Activated T-helper 1 cell treated with anti-CD3 and anti-CD28 coated beads, Interleukin-12 subunit alpha, Interleukin-12 subunit beta, Interleukin-2, Interleukin-4 antibody, amounts not matched to agents 30 ng/mL and 10 ng/mL and 1 ng/mL, durations not matched to agents 14 hours and 24 hours and 36 hours (primary cell): ENCODE data around the gene FAT2. TPM values are rescaled to one million over a fixed set of nuclear protein-coding genes. Genes with fewer than 3 reads are reported as not detected.

Experiments used
- DNase-seq: peaks from one replicate; pipeline ENCODE4 v3.0.0; 2021; ENCODE audit warnings: low spot score
- H3K27ac Mint-ChIP-seq: one replicate; pipeline ENCODE4 v1.8.0; 2021; ENCODE audit warnings: mild to moderate bottlenecking, mixed read lengths
- H3K27me3 Mint-ChIP-seq: one replicate; pipeline ENCODE4 v1.8.0; 2022; ENCODE audit warnings: mild to moderate bottlenecking, moderate library complexity, mixed read lengths; ENCODE audit not compliant: insufficient read depth
- H3K36me3 Mint-ChIP-seq: one replicate; pipeline ENCODE4 v1.8.0; 2021; ENCODE audit warnings: low read depth, mixed read lengths
- H3K4me1 Mint-ChIP-seq: one replicate; pipeline ENCODE4 v1.8.0; 2021; ENCODE audit warnings: low read depth, mixed read lengths
- H3K4me3 Mint-ChIP-seq: one replicate; pipeline ENCODE4 v1.8.0; 2021; ENCODE audit warnings: mild to moderate bottlenecking, moderate library complexity, mixed read lengths
- H3K9me3 Mint-ChIP-seq: one replicate; pipeline ENCODE4 v1.8.0; 2021; ENCODE audit warnings: mixed read lengths
- intact Hi-C: fragments of 100-400 bp; cut with micrococcal nuclease; formaldehyde crosslinking; loops from one replicate; pipeline ENCODE4 v1.15.1; 2024
- total RNA-seq: library from RNA; stranded (reverse); gene quantifications from 2 replicates; pipeline ENCODE4 v1.2.3, GENCODE V29; 2022

The FAT2 gene
- total RNA-seq, 1 donor from 2014 or later: not detected

DNA sequence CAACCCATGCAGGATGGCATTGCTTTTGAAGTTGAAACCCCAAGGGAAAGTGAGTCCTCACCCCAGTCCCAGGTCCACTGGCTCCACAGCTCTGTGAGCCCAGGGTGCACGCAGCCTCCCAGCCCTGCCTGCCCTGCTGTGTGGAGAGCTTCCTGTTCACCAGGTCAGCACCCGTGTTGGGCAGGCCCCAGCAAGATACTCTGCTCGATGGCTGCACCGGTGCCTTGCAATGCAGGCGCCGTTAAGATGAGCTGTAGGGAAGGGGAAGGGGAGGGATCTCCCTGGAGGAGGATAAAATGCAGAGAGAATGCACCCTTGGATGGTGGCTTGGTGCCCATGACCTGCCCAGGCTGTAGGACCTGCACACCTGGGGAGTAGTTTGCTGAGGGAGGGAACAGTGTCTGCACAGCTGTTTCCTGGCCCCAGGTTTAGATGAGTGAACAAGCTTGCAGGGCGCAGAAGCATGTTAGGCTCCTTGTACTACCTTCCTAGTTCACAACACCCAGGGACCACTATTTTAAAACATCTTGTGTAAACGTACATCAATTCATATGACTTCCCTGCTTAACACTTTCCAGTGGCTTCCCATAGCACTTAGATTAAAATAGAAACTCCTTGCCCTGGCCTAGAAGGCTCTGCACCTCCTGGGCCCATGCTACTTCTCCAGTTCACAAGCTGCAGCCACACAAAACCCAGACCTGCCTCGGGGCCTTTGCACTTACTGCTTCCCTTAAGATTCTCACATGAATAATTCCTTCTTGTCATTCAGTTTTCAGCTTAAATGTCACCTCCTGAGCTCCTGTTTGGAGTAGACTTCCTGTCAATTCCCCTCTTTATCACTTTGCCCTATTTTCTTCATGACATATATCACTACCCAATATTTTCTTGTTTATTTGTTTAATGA is 19.6 kb downstream of the FAT2 start:
- Mint-ChIP-seq H3K36me3 (no peaks in the 10 kb centered on the region), H3K27ac (no peak overlapping the region), H3K4me1 (no peaks in the 10 kb centered on the region), H3K4me3 (no peak overlapping the region), H3K9me3 (no peaks in the 10 kb centered on the region), H3K27me3 (peaks cover 2% of the 10 kb centered on the region)
- intact Hi-C loops: no loop called here
- no peak for DNase-seq

DNA sequence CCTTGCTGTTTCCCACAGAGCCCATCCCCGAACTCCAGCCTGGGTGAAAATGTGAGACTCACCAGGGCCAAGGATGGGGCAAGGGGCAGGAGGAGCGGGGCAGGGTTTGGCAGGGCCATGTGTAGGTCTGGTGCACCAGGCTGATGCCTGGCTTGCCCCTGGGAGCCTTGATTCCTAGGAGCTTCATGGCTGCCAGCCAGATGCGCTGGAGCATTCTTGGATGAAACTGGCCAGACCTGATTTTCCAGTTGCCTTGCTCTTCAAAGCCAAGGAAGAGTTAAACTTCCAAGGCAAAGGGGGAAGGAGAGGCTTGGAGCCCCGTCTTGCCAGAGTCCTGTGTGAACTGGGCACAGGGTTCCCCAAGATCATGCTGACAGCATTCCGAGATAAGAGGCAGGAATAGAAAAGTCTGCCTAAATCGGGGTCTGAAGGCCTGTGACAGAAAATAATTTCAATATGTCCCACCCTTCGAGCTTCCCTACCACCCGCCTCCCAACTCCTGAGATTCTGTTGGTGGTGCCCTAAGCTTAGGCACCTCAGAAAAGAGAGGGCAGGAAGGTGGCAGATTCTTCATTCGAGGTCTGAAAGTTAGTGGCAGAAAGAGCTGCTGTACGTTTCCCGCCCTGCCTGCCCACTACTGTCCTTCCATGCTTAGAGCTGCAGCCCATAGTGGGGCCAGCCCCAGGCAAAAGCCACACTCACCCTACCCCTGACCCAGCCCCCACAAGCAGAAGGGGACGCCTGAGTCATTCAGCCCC is 20.4 kb downstream of the FAT2 start:
- no peak for DNase-seq
- H3K36me3 Mint-ChIP-seq: no peaks in the 10 kb centered on the region
- no peak overlapping the region for H3K27ac Mint-ChIP-seq
- no peaks in the 10 kb centered on the region for H3K9me3 Mint-ChIP-seq
- intact Hi-C loops: no loop called here
- H3K4me3 Mint-ChIP-seq: no peak overlapping the region
- peaks cover 2% of the 10 kb centered on the region for H3K27me3 Mint-ChIP-seq
- H3K4me1 Mint-ChIP-seq: no peaks in the 10 kb centered on the region

DNA sequence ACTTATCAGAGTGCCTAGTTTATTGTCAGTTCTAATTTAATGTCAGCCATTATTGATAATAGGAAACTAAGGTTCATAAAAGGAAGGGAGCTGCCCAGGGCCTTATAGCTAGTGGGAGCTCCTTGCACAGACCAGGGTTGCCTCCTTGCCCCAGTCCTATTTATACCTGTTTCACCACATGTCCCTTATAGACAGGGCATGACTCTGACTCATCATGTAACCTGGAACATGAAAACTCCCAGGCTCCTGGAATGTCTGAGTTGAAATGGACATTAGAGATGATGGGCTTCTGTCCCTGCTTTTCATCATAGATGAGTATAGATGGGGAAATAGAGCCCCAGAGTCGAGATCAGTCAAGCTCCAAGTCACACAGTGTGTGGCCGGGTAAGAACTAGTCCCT is 21.1 kb downstream of the FAT2 start:
- peaks cover 2% of the 10 kb centered on the region for H3K27me3 Mint-ChIP-seq
- no peaks in the 10 kb centered on the region for H3K9me3 Mint-ChIP-seq
- intact Hi-C loops: no loop called here
- H3K4me3 Mint-ChIP-seq: no peak overlapping the region
- H3K4me1 Mint-ChIP-seq: no peaks in the 10 kb centered on the region
- H3K36me3 Mint-ChIP-seq: no peaks in the 10 kb centered on the region
- H3K27ac Mint-ChIP-seq: no peak overlapping the region
- DNase-seq: no peak

DNA sequence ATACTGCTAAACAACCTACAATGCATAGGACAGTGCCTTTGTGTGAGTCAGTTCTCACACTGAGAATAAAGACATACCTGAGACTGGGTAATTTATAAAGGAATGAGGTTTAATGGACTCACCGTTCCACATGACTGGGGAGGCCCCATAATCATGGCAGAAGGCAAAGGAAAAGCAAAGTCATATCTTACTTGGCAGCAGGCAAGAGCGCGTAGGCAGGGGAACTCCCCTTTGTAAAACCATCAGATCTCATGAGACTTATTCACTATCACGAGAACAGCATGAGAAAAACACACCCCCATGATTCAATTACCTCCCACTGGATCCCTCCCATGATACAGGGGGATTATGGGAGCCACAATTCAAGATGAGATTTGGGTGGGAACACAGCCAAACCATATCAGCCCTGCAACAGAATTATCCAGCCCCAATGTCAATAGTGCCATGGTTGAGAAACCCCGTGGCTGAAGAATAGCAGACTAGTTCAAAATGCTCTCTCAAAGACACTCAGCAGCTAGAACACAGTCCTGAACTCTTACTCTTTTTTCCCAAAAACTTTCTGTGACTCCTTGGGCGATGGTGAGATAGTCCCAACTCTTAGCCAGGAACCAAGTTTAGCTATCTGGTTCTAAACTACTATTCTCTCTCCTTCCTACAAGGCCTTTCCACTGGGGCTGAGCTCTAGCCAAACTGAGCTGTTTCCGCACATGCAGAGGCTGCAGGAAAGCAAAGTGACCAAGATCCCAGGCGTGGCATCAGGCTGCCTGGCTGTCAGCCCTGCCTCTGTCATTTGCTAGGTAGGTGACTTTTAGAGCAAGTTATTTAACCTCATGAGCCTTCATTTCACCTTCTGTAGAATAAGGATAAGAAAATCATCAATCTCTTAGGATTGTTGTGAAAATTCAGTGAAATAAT is 21.7 kb downstream of the FAT2 start:
- no peak overlapping the region for H3K27ac Mint-ChIP-seq
- no peaks in the 10 kb centered on the region for H3K9me3 Mint-ChIP-seq
- H3K27me3 Mint-ChIP-seq: peaks cover 2% of the 10 kb centered on the region
- intact Hi-C loops: no loop called here
- H3K36me3 Mint-ChIP-seq: no peaks in the 10 kb centered on the region
- no peak for DNase-seq
- H3K4me3 Mint-ChIP-seq: no peak overlapping the region
- no peaks in the 10 kb centered on the region for H3K4me1 Mint-ChIP-seq

DNA sequence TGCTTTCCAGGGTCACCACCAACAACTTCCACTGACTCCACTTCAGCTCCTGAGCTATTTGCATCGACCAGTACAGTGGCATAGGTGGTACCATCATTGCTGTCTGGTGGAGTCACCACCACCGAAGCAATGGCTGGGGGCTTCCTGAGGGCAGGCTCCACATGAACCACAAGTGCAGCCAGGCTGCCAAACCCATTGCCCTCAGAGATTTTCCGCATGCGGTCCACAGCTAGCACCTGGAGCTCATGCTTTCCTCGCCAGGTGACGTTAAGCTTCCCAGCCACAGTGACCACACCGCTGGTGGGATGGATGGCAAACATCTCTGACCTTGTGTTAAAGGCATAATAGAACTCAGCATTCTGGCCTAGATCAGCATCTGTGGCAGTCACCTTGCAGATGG is 23.1 kb downstream of the FAT2 start:
- no peak overlapping the region for H3K27ac Mint-ChIP-seq
- H3K4me1 Mint-ChIP-seq: no peaks in the 10 kb centered on the region
- intact Hi-C loops: no loop called here
- H3K4me3 Mint-ChIP-seq: no peak overlapping the region
- no peaks in the 10 kb centered on the region for H3K9me3 Mint-ChIP-seq
- no peaks in the 10 kb centered on the region for H3K36me3 Mint-ChIP-seq
- DNase-seq: no peak
- H3K27me3 Mint-ChIP-seq: peaks cover 2% of the 10 kb centered on the region

DNA sequence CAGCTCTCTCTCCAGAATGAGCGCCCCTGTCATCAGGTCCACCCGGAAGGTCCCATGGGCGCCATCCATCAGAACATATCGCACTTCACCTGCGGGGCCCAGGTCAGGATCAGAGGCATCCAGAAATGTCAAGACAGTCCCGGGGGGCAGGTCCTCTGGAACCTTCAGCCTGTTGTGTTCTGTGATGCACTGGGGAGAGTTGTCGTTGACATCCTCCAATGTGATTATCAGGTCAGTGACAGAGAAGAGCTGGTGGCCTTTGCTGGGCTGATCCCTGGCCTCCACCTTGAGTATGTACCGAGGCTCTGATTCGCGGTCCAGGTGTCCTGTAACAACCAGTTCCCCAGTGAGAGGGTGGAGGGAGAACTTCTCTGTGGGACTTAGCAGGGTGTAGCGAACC is 25.2 kb downstream of the FAT2 start:
- Mint-ChIP-seq H3K4me3 (no peak overlapping the region), H3K9me3 (no peaks in the 10 kb centered on the region), H3K27ac (no peak overlapping the region), H3K36me3 (no peaks in the 10 kb centered on the region), H3K27me3 (no peaks in the 10 kb centered on the region), H3K4me1 (no peaks in the 10 kb centered on the region)
- intact Hi-C loops: no loop called here
- no peak for DNase-seq

DNA sequence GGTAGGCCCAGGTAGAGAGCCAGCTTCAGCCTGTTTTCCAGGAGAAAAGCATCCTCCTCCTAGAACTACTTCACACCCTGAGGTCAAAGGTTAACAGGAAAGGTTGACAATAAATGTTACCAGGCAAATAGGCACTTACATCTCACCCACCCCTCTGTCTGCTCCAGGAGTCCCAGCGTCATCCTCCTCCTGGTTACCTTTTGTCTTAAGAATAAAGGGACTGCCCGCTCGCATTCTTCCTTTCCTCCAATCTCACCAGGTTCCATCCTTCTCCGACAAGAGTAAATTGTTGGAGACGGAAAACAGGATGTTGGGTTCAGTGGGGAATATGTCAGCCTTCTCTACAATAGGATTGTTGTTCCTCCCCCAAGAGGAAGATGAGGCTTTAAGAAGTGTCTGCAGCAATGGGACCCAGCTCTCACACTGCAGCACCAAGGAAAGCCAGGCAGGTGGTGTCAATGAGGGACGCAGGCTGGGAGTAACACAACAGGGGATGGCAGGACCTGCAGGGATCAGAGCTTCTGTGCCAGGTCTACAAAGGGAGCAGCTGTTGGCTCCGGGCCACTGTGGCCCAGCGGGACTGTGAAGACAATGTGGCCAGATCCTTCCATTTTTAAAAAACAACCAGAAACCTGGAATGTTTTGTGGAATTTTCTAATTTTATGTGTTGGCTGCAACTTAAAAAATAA is 29.0 kb downstream of the FAT2 start:
- no peak overlapping the region for H3K4me3 Mint-ChIP-seq
- intact Hi-C loops: no loop called here

DNA sequence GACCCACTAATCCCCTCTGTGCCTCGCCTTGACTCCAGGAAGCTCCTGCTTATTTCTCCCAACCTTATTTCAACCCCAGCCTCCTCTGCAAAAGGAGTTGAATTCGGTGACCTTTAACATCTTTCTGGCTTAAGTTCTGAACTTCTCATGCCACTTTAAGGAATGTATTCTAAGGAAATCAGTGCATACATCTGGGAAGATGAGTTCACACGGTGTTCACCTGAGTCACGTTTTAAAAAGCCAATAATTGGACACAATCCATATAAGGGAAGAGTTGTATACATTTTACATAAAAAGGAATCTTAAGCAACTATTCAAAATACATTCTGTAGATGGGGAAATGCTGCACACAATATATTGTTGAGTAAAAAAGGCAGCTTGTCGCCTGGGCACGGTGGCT is 33.2 kb downstream of the FAT2 start:
- H3K9me3 Mint-ChIP-seq: no peaks in the 10 kb centered on the region
- intact Hi-C loops: no loop called here
- DNase-seq: no peak
- no peak overlapping the region for H3K4me3 Mint-ChIP-seq
- H3K4me1 Mint-ChIP-seq: peaks cover 4% of the 10 kb centered on the region
- no peaks in the 10 kb centered on the region for H3K36me3 Mint-ChIP-seq
- H3K27me3 Mint-ChIP-seq: peaks cover 4% of the 10 kb centered on the region
- H3K27ac Mint-ChIP-seq: no peak overlapping the region

More for the DNA sequence above, 29.0 kb downstream of the FAT2 start:
- peaks cover 1% of the 10 kb centered on the region for H3K27me3 Mint-ChIP-seq
- H3K4me1 Mint-ChIP-seq: no peaks in the 10 kb centered on the region
- no peak overlapping the region for H3K27ac Mint-ChIP-seq
- no peak for DNase-seq
- H3K9me3 Mint-ChIP-seq: no peaks in the 10 kb centered on the region
- H3K36me3 Mint-ChIP-seq: no peaks in the 10 kb centered on the region

DNA sequence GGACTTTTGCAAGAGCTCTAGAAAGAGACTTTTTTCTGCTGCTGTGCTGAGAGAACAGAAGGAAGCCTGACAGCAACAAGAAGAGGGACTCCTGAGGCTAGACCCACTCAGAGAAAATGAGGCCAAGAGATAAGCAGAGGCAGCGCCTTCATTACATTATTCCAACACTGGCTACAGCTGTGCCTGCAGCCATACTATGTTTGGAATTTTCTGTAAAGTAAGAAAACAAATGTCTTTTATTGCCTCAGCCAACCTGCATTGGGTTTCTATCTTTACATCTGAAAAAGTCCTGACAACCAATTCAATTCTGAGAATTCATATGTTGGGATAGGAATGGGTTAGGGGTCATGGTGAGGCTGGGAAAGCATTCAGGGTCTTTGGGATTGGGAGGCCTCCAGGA is 33.7 kb downstream of the FAT2 start:
- intact Hi-C loops: no loop called here
- no peak overlapping the region for H3K27ac Mint-ChIP-seq
- H3K4me1 Mint-ChIP-seq: peaks cover 4% of the 10 kb centered on the region
- DNase-seq: no peak
- H3K4me3 Mint-ChIP-seq: no peak overlapping the region
- H3K36me3 Mint-ChIP-seq: no peaks in the 10 kb centered on the region
- no peaks in the 10 kb centered on the region for H3K9me3 Mint-ChIP-seq
- H3K27me3 Mint-ChIP-seq: peaks cover 4% of the 10 kb centered on the region

DNA sequence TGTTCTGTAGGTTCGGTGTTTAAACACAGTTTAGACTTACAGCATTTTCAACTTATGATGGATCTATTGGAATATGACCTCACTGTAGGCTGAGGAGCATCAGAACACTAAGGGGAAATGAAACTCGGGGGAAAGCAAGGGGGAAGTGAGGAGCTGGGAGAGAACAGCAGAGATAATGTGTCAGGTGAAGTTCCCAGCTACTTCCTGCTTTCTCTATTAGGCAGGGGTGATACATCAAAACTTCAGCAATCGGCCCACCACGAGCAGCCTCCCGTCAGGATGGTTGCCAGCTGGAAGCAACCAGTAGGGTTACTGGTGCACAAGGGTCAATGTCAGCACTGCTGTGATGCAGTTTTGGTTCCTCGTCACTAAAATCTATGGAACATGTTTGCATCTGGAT is 34.3 kb downstream of the FAT2 start:
- Mint-ChIP-seq H3K27me3 (peaks cover 4% of the 10 kb centered on the region), H3K4me3 (no peak overlapping the region), H3K9me3 (no peaks in the 10 kb centered on the region), H3K36me3 (no peaks in the 10 kb centered on the region), H3K4me1 (peaks cover 4% of the 10 kb centered on the region), H3K27ac (no peak overlapping the region)
- DNase-seq: no peak
- intact Hi-C loops: no loop called here

DNA sequence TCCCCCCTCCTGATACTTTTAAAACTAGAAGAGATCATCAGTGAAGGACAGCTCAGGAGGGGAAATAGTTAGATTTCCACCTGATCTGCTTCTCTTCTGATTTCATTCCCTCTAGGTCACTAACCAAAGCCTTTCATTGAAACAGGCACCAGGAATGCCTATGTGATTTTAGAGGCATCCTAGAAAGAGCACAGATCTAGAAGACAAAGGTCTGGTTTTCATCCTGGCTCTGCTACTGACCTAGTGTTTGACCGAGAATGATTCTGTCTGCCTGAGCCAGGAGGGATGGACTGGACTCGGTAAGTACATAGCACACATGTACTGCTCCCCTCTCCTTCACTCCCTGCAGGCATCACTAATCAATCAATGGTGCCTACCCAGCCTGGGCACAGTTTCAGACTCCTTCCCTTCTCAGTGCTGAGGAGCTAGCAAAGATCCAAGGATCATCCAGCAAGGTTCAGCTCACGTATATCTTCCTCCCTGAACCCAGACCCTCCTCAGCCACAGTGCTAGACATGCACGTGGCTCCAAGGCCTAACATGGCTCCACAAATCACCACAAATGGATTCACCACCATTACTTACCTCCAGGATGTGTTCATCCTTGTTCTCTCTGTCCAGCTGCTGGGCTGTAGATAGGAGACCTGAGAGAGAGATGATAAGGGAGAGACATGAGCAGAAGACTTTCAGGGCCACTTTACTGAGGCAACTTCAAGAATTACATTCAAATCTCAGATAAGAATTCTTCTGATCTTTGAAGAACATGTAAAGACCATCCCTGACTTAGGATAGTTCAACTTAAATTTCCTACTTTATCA is 35.2 kb downstream of the FAT2 start:
- Mint-ChIP-seq H3K4me3 (no peak overlapping the region), H3K27me3 (peaks cover 4% of the 10 kb centered on the region), H3K9me3 (no peaks in the 10 kb centered on the region), H3K27ac (no peak overlapping the region), H3K4me1 (peaks cover 4% of the 10 kb centered on the region), H3K36me3 (no peaks in the 10 kb centered on the region)
- intact Hi-C loops: no loop called here
- DNase-seq: no peak

DNA sequence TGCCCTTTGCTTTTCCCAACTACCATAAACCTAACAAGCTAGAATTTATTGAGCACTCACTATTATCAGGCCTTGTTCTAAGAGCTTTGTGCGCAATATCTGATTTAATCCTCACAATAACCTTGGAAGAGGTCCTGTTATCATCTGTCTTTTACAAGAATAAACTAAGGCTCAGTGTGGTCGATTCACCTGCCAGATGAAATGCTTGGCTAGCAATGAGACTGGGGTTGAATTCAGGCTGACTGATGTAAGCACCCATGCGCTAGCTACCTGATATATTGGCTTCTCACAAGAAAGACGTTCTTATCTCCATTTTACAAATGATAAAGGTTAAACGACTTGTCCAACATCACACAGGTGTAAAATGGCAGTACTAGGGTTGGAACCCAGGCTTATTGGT is 37.4 kb downstream of the FAT2 start:
- Mint-ChIP-seq H3K27ac (no peak overlapping the region), H3K27me3 (peaks cover 4% of the 10 kb centered on the region), H3K36me3 (no peaks in the 10 kb centered on the region), H3K4me1 (peaks cover 4% of the 10 kb centered on the region), H3K9me3 (no peaks in the 10 kb centered on the region), H3K4me3 (no peak overlapping the region)
- intact Hi-C loops: no loop called here
- no peak for DNase-seq
